PFSK-1 (cell line): ENCODE measurements around the gene PDE12.

Experiments
- FOXP2 ChIP-seq: optimal IDR thresholded peaks from 2 replicates; pipeline ENCODE3; 2011; ENCODE audit warnings: borderline replicate concordance, control low read depth, inconsistent platforms; ENCODE audit not compliant: insufficient read depth; ENCODE audit errors: extremely low read length, extremely low read depth
- POLR2AphosphoS5 ChIP-seq: IDR thresholded peaks from 2 replicates; pipeline ENCODE4 v1.6.1; 2012; ENCODE audit warnings: low read depth, mild to moderate bottlenecking, control low read depth, low read length, moderate library complexity
- SIN3A ChIP-seq: IDR thresholded peaks from 2 replicates; pipeline ENCODE4 v1.6.1; 2012; ENCODE audit warnings: mild to moderate bottlenecking, low read length, moderate library complexity, borderline replicate concordance; ENCODE audit not compliant: insufficient read depth
- TAF1 ChIP-seq: IDR thresholded peaks from 2 replicates; pipeline ENCODE4 v1.6.1; 2012; ENCODE audit warnings: low read length, control low read depth, borderline replicate concordance; ENCODE audit not compliant: insufficient read depth
- TF ChIP-seq, protein P1 (sequence below), 2 experiments: IDR thresholded peaks; 2 replicates each; pipeline versions ENCODE4 v1.6.1 to v1.8.0; 2011 to 2012; ENCODE audit warnings: low read depth in 2 of 2, low read length in 2 of 2, control low read depth in 1 of 2, inconsistent platforms in 1 of 2, mild to moderate bottlenecking in 1 of 2, moderate library complexity in 1 of 2; ENCODE audit not compliant: insufficient read depth in 1 of 2

Gene PDE12

GRCh38 chr3:57575966-57576626 is 20.0 kb downstream of the PDE12 start:
- TF ChIP-seq POLR2AphosphoS5, result no peak
- TF ChIP-seq TAF1, result no peak
- no peak for TF ChIP-seq SIN3A
- TF ChIP-seq, protein P1, sequence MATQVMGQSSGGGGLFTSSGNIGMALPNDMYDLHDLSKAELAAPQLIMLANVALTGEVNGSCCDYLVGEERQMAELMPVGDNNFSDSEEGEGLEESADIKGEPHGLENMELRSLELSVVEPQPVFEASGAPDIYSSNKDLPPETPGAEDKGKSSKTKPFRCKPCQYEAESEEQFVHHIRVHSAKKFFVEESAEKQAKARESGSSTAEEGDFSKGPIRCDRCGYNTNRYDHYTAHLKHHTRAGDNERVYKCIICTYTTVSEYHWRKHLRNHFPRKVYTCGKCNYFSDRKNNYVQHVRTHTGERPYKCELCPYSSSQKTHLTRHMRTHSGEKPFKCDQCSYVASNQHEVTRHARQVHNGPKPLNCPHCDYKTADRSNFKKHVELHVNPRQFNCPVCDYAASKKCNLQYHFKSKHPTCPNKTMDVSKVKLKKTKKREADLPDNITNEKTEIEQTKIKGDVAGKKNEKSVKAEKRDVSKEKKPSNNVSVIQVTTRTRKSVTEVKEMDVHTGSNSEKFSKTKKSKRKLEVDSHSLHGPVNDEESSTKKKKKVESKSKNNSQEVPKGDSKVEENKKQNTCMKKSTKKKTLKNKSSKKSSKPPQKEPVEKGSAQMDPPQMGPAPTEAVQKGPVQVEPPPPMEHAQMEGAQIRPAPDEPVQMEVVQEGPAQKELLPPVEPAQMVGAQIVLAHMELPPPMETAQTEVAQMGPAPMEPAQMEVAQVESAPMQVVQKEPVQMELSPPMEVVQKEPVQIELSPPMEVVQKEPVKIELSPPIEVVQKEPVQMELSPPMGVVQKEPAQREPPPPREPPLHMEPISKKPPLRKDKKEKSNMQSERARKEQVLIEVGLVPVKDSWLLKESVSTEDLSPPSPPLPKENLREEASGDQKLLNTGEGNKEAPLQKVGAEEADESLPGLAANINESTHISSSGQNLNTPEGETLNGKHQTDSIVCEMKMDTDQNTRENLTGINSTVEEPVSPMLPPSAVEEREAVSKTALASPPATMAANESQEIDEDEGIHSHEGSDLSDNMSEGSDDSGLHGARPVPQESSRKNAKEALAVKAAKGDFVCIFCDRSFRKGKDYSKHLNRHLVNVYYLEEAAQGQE (IDR thresholded peaks at IDR 0.05; ENCODE audit: insufficient read depth in 1 of 2, low read depth in 2 of 2, low read length in 2 of 2), result no peak
- TF ChIP-seq FOXP2, result no peak

DNA sequence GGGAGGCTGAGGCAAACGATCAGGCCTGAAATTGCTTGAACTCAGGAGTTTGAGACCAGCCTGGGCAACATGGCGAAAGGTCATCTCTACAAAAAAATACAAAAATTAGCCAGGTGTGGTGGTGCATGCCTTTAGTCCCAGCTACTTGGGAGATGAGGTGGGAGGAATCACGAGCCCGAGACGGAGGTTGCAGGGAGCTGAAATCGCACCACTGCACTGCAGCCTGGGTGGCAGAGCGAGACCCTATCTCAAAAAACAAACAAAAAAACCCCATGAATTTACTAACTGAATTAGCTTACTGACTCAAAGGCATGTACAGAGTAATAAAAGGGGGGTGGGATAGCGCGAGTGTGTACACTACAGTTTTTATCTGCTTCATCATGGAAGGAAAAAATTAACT is 21.7 kb downstream of the PDE12 start:
- TF ChIP-seq FOXP2 (no peak), POLR2AphosphoS5 (no peak), TAF1 (no peak), SIN3A (no peak)
- TF ChIP-seq, protein P1 (IDR thresholded peaks at IDR 0.05; ENCODE audit: insufficient read depth in 1 of 2, low read depth in 2 of 2, low read length in 2 of 2), result no peak

- TF ChIP-seq, protein P1 (IDR thresholded peaks at IDR 0.05; ENCODE audit: insufficient read depth in 1 of 2, low read depth in 2 of 2, low read length in 2 of 2), result no peak
- no peak for TF ChIP-seq SIN3A
- no peak for TF ChIP-seq FOXP2
- TF ChIP-seq POLR2AphosphoS5, result no peak
- TF ChIP-seq TAF1, result no peak
Observed at GRCh38 chr3:57582474-57583168, 26.5 kb downstream of the PDE12 start.

DNA sequence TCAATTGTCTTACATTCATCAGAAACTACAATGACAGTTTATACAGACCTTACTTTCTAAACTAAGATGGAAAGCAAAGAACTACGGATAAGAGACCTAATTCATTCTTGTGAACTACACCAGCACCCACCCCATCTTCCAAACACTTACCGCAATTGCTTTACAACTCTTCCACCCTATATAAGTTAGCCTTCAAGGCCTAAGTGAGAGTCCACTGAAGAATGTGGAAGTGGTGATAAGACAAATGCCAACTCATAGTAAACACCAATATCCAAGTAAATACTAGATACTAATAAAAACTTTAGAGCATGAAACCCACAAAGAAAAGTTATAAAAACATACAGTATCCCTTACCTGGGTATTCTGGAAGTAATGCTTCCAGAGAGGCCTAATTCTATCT is 27.5 kb downstream of the PDE12 start:
- no peak for TF ChIP-seq TAF1

GRCh38 chr3:57586778-57587177 is 30.7 kb downstream of the PDE12 start:
- TF ChIP-seq SIN3A (no peak), FOXP2 (no peak), TAF1 (no peak), POLR2AphosphoS5 (no peak)
- TF ChIP-seq, protein P1 (IDR thresholded peaks at IDR 0.05; ENCODE audit: insufficient read depth in 1 of 2, low read depth in 2 of 2, low read length in 2 of 2), result no peak
